ENCODE measurements around the gene B3GNT2. TPM values are rescaled to one million over a fixed set of nuclear protein-coding genes. Genes with fewer than 3 reads are reported as not detected.
"Not testable (repeated sequence)": the region's sequence is repeated elsewhere in the genome, so short reads cannot be mapped to it uniquely, and the experiment has no call there.

The B3GNT2 gene
- polyA plus RNA-seq, 1 donor from 2014 or later: 5.8 TPM

DNA sequence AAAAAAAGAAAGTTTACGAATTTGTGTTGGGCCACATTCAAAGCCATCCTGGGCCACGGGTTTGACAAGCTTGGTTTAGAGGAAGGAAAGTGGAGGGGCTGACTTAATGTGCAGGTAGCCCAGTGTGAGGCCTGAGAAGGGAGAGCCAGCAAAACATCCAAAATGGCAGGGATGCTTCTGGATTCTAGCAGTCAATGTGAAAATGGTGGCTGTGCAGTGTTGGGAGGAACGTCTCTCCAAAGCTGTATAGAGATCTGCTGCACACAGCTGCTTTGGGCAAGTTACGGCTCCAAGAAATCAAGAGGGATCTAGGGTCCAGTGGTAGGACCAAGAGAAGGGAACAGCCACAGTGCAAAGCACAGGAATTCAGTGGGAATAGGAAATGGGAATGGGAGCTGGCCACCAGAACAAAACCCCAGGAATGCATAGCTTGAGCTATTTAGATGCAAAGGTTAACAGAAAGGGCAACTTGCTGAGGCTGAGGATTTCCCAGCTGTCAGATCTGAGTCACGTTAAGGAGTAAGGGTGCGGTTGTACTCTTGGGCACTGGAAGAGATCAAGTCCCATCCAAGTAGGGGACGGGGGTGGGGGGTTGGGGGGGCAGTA is 70.6 kb downstream of the B3GNT2 start:
- Histone ChIP-seq H3K27ac (ENCODE audit: low read length) (no peak overlapping the region), H3K27me3 (ENCODE audit: insufficient read depth, low read depth, low read length) (no peaks in the 10 kb centered on the region), H3K4me2 (ENCODE audit: low read length) (no peak overlapping the region), H4K20me1 (ENCODE audit: insufficient read depth) (no peaks in the 10 kb centered on the region), H3K4me3 (ENCODE audit: low read length) (no peak overlapping the region), H3K36me3 (ENCODE audit: insufficient read depth, low read length) (no peaks in the 10 kb centered on the region), H3F3A (ENCODE audit: insufficient read depth, low read length, poor library complexity, severe bottlenecking) (no peaks in the 10 kb centered on the region), H3K9me3 (ENCODE audit: low read length) (no peaks in the 10 kb centered on the region), H2AFZ (ENCODE audit: low read depth, low read length) (no peak overlapping the region), H3K79me2 (replicated peaks; ENCODE audit: insufficient read depth, low read length) (no peaks in the 10 kb centered on the region), H3K9me2 (ENCODE audit: insufficient read depth, low read length) (no peaks in the 10 kb centered on the region), H3K9ac (ENCODE audit: low read length) (no peak overlapping the region)
- TF ChIP-seq TAF1 (IDR thresholded peaks at IDR 0.05; ENCODE audit: low read depth): no peak
- TF ChIP-seq MXI1 (conservative IDR thresholded peaks at IDR 0.05; ENCODE audit: poor library complexity, severe bottlenecking): no peak
- no peak for TF ChIP-seq POLR2AphosphoS5 (IDR thresholded peaks at IDR 0.05)
- no peak for TF ChIP-seq REST (IDR thresholded peaks at IDR 0.05; ENCODE audit: borderline replicate concordance)

GRCh38 chr2:62267696-62268095 is 71.8 kb downstream of the B3GNT2 start:
- Histone ChIP-seq H3K9me3 (ENCODE audit: low read length) (no peaks in the 10 kb centered on the region), H2AFZ (ENCODE audit: low read depth, low read length) (no peak overlapping the region), H4K20me1 (ENCODE audit: insufficient read depth) (no peaks in the 10 kb centered on the region), H3K4me3 (ENCODE audit: low read length) (no peak overlapping the region), H3K4me2 (ENCODE audit: low read length) (no peak overlapping the region), H3K9ac (ENCODE audit: low read length) (no peak overlapping the region), H3K36me3 (ENCODE audit: insufficient read depth, low read length) (no peaks in the 10 kb centered on the region), H3K27me3 (ENCODE audit: insufficient read depth, low read depth, low read length) (no peaks in the 10 kb centered on the region), H3K79me2 (replicated peaks; ENCODE audit: insufficient read depth, low read length) (no peaks in the 10 kb centered on the region), H3K27ac (ENCODE audit: low read length) (no peak overlapping the region), H3F3A (ENCODE audit: insufficient read depth, low read length, poor library complexity, severe bottlenecking) (no peaks in the 10 kb centered on the region), H3K9me2 (ENCODE audit: insufficient read depth, low read length) (no peaks in the 10 kb centered on the region)
- TF ChIP-seq TAF1 (IDR thresholded peaks at IDR 0.05; ENCODE audit: low read depth): no peak
- no peak for TF ChIP-seq SMC3 (conservative IDR thresholded peaks at IDR 0.05; ENCODE audit: poor library complexity)
- no peak for TF ChIP-seq EP300 (conservative IDR thresholded peaks at IDR 0.05; ENCODE audit: poor library complexity, severe bottlenecking)
- no peak for TF ChIP-seq REST (IDR thresholded peaks at IDR 0.05; ENCODE audit: borderline replicate concordance)
- no peak for TF ChIP-seq EZH2 (IDR thresholded peaks at IDR 0.05; ENCODE audit: borderline replicate concordance, insufficient read depth, low read length, poor library complexity, severe bottlenecking)
- no peak for TF ChIP-seq POLR2AphosphoS5 (IDR thresholded peaks at IDR 0.05)
- TF ChIP-seq RAD21 (conservative IDR thresholded peaks at IDR 0.05): no peak
- no peak for TF ChIP-seq MXI1 (conservative IDR thresholded peaks at IDR 0.05; ENCODE audit: poor library complexity, severe bottlenecking)

DNA sequence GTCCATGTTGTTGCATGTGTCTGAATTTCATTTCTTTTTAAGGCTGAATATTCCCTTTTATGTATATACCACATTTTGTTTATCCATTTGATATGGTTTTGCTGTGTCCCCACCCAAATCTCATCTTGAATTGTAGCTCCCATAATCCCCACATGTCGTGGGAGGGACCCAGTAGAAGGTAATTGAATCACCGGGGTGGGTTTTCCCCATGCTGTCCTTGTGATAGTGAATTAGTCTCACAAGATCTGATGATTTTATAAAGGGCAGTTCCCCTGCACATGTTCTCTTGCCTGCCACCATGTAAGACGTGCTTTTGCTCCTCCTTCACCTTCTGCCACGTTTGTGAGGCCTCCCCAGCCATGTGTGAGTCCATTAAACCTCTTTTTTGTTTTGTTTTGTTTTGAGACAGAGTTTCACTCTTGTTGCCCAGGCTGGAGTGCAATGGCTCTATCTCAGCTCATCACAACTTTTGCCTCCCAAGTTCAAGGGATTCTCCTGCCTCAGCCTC is 72.8 kb downstream of the B3GNT2 start:
- H3K4me3 ChIP-seq (ENCODE audit: low read length); H3K27ac ChIP-seq (ENCODE audit: low read length); H3K36me3 ChIP-seq (ENCODE audit: insufficient read depth, low read length); H2AFZ ChIP-seq (ENCODE audit: low read depth, low read length); H3K79me2 ChIP-seq (replicated peaks; ENCODE audit: insufficient read depth, low read length); H3K4me2 ChIP-seq (ENCODE audit: low read length); H3K9me2 ChIP-seq (ENCODE audit: insufficient read depth, low read length); H3K27me3 ChIP-seq (ENCODE audit: insufficient read depth, low read depth, low read length); H3K9me3 ChIP-seq (ENCODE audit: low read length); H3F3A ChIP-seq (ENCODE audit: insufficient read depth, low read length, poor library complexity, severe bottlenecking); H3K9ac ChIP-seq (ENCODE audit: low read length); H4K20me1 ChIP-seq (ENCODE audit: insufficient read depth): not testable (repeated sequence)

All from neural cell (in vitro differentiated cells).